Measurements from ENCODE around the gene MPDZ. TPM values are rescaled to one million over a fixed set of nuclear protein-coding genes. Genes with fewer than 3 reads are reported as not detected.

The MPDZ gene
- total RNA-seq, 1 experiment from 2014 or later = 0.12 TPM

DNA sequence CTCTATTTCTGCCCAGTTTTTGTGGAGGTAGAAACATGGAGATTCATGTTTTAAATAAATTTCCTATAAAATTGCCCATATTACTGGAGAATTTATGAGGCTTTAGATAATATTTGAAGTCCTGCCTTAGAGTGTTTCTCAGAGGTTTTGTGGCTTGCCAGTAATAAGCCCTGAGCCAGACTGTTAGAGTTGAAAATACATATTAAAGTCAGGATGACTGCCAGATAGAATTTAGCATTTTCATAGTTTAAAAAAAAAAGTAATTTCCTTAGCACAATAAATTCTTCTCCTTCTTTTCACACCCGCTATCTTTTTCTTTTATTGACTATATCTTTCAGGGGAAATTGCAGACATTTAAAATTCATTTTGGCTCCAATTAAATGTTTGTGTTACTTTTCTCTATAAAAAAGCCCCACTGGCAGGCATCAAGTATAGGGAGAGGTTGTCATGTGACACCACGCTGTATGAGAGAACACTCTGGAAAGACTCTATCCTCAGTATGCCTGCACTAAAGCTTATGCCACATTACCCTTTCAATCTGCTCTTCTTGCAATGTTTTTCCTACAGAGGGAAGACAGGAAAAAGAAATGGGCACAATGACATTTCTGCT, 135.2 kb downstream of the MPDZ start:
- ChIA-PET CTCF (no interaction called here), RAD21 (ENCODE audit: low non-redundant PET in 1 of 2, low total read pairs in 2 of 2, uncharacterized antibody in 2 of 2, unreplicated experiment in 2 of 2) (no interaction called here), POLR2A (no interaction called here)
- BruUV-seq (replicated peaks) = no TSS peak
- TF ChIP-seq, protein P1, sequence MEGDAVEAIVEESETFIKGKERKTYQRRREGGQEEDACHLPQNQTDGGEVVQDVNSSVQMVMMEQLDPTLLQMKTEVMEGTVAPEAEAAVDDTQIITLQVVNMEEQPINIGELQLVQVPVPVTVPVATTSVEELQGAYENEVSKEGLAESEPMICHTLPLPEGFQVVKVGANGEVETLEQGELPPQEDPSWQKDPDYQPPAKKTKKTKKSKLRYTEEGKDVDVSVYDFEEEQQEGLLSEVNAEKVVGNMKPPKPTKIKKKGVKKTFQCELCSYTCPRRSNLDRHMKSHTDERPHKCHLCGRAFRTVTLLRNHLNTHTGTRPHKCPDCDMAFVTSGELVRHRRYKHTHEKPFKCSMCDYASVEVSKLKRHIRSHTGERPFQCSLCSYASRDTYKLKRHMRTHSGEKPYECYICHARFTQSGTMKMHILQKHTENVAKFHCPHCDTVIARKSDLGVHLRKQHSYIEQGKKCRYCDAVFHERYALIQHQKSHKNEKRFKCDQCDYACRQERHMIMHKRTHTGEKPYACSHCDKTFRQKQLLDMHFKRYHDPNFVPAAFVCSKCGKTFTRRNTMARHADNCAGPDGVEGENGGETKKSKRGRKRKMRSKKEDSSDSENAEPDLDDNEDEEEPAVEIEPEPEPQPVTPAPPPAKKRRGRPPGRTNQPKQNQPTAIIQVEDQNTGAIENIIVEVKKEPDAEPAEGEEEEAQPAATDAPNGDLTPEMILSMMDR (IDR thresholded peaks at IDR 0.05 in 2 of 3, conservative IDR thresholded peaks at IDR 0.05 in 1 of 3; ENCODE audit: borderline replicate concordance in 1 of 3, insufficient read depth in 1 of 3, low read depth in 2 of 3, low read length in 2 of 3) = no peak
- TF ChIP-seq REST (IDR thresholded peaks at IDR 0.05; ENCODE audit: low read depth) (no peak), ZNF274 (IDR thresholded peaks at IDR 0.05; ENCODE audit: low read depth, low read length) (no peak), CEBPB (IDR thresholded peaks at IDR 0.05; ENCODE audit: low read depth) (no peak), MAX (IDR thresholded peaks at IDR 0.05) (no peak), POLR2AphosphoS5 (IDR thresholded peaks at IDR 0.05; ENCODE audit: low read depth, low read length) (no peak), TCF7L2 (IDR thresholded peaks at IDR 0.05; ENCODE audit: borderline replicate concordance, extremely low read depth, insufficient read depth, insufficient read length) (no peak), SIN3A (IDR thresholded peaks at IDR 0.05; ENCODE audit: low read depth) (no peak), EZH2phosphoT487 (IDR thresholded peaks at IDR 0.05; ENCODE audit: borderline replicate concordance) (no peak), FOSL1 (IDR thresholded peaks at IDR 0.05; ENCODE audit: low read depth) (no peak), SRF (IDR thresholded peaks at IDR 0.05; ENCODE audit: low read depth) (no peak), ZFX (IDR thresholded peaks at IDR 0.05) (no peak), RAD21 (IDR thresholded peaks at IDR 0.05; ENCODE audit: low read depth) (no peak), EZH2 (IDR thresholded peaks at IDR 0.05) (no peak), EGR1 (IDR thresholded peaks at IDR 0.05; ENCODE audit: low read depth) (no peak), SP1 (IDR thresholded peaks at IDR 0.05; ENCODE audit: low read depth) (no peak)
- 0 out of 2 replicates have a peak, but pooled peaks cover 6% of the 10 kb centered on the region for H3K27me3 ChIP-seq (ENCODE audit: insufficient read depth, low read length)
- no peak for ATAC-seq
- no peaks in the 10 kb centered on the region for H3K4me1 ChIP-seq (ENCODE audit: control insufficient read depth in 1 of 2, insufficient read depth in 2 of 2, low read length in 2 of 2)
- H3K79me2 ChIP-seq (ENCODE audit: insufficient read depth, low read length) = no peaks in the 10 kb centered on the region
- no peak overlapping the region for H3K4me3 ChIP-seq (replicated peaks in 1 of 2; ENCODE audit: low read depth in 1 of 2, low read length in 2 of 2)
- H3K9me3 ChIP-seq (ENCODE audit: control insufficient read depth in 1 of 2, insufficient read depth in 1 of 2, low read depth in 1 of 2, low read length in 2 of 2) = no peaks in the 10 kb centered on the region
- H3K4me2 ChIP-seq (ENCODE audit: low read length) = no peak overlapping the region
- no peak overlapping the region for H3K9ac ChIP-seq (ENCODE audit: low read length)
- H3K36me3 ChIP-seq (ENCODE audit: control insufficient read depth in 1 of 2, insufficient read depth in 2 of 2, low read length in 2 of 2) = no peaks in the 10 kb centered on the region
- no peaks in the 10 kb centered on the region for H4K20me1 ChIP-seq (ENCODE audit: insufficient read depth)
- H3K27ac ChIP-seq (ENCODE audit: low read depth, low read length) = no peak overlapping the region
- intact Hi-C loops (cut with micrococcal nuclease) = no loop called here
- DNase-seq (ENCODE audit: low read depth, low spot score) = no peak
- H3K9me2 ChIP-seq (ENCODE audit: insufficient read depth) = no peaks in the 10 kb centered on the region
- H2AFZ ChIP-seq (ENCODE audit: low read depth, low read length, poor library complexity, severe bottlenecking) = no peak overlapping the region

Data from HCT116 (cell line).